HepG2 (cell line): Measurements from ENCODE around the gene ARL8A. TPM values are rescaled to one million over a fixed set of nuclear protein-coding genes. Genes with fewer than 3 reads are reported as not detected.

Source experiments
- CAMTA2 ChIP-seq: sonication (generic); formaldehyde crosslinking; IDR thresholded peaks from 2 replicates; pipeline ENCODE4 v1.4.0; 2020; ENCODE audit warnings: mild to moderate bottlenecking, missing genetic modification reagents, borderline replicate concordance
- GABPB1 ChIP-seq: IDR thresholded peaks from 2 replicates; pipeline ENCODE4 v1.6.1; 2016; ENCODE audit warnings: mild to moderate bottlenecking, missing genetic modification reagents, moderate library complexity, missing compliant biosample characterization
- MED1 ChIP-seq: sonication (generic); formaldehyde crosslinking; IDR thresholded peaks from 2 replicates; pipeline ENCODE4 v1.4.0; 2020; ENCODE audit warnings: missing genetic modification reagents
- NR2F1 ChIP-seq, 2 experiments: fragments of 450-650 bp in 1 of 2; formaldehyde crosslinking in 1 of 2; IDR thresholded peaks; 2 replicates each; pipeline versions ENCODE4 v1.5.0 to v1.6.1; 2016 to 2020; ENCODE audit warnings: mild to moderate bottlenecking in 1 of 2, missing compliant biosample characterization in 1 of 2, missing genetic modification reagents in 1 of 2, moderate library complexity in 1 of 2
- PRMT3 ChIP-seq: sonication (generic); formaldehyde crosslinking; IDR thresholded peaks from 2 replicates; pipeline ENCODE4 v1.8.1; 2022; ENCODE audit warnings: low read depth, mild to moderate bottlenecking, moderate library complexity, missing genetic modification reagents, borderline replicate concordance
- SNRNP70 ChIP-seq: fragments of 200-400 bp; formaldehyde crosslinking; IDR thresholded peaks from 2 replicates; pipeline ENCODE4 v1.6.1; 2017; ENCODE audit warnings: mild to moderate bottlenecking, low read depth, low read length, moderate library complexity
- TAF15 ChIP-seq: fragments of 200-400 bp; formaldehyde crosslinking; IDR thresholded peaks from one replicate; pipeline ENCODE4 v1.6.1; 2018; ENCODE audit warnings: mild to moderate bottlenecking, low read depth, low read length; ENCODE audit not compliant: poor library complexity, severe bottlenecking
- ZNF260 ChIP-seq: sonication (generic); formaldehyde crosslinking; IDR thresholded peaks from 2 replicates; pipeline ENCODE4 v1.4.0; 2020; ENCODE audit warnings: missing genetic modification reagents, low read depth, mild to moderate bottlenecking, borderline replicate concordance
- ZNF557 ChIP-seq: sonication (generic); formaldehyde crosslinking; IDR thresholded peaks from 2 replicates; pipeline ENCODE4 v1.4.0; 2020; ENCODE audit warnings: missing genetic modification reagents
- ZNF572 ChIP-seq: sonication (generic); formaldehyde crosslinking; IDR thresholded peaks from 2 replicates; pipeline ENCODE4 v1.5.1; 2020; ENCODE audit warnings: mild to moderate bottlenecking, missing genetic modification reagents
- ZNF772 ChIP-seq: sonication (generic); formaldehyde crosslinking; IDR thresholded peaks from 2 replicates; pipeline ENCODE4 v1.5.0; 2020; ENCODE audit warnings: mild to moderate bottlenecking, missing genetic modification reagents
- ZNF777 ChIP-seq: sonication (generic); formaldehyde crosslinking; IDR thresholded peaks from 2 replicates; pipeline ENCODE4 v1.4.0; 2020; ENCODE audit warnings: missing genetic modification reagents
- polyA plus RNA-seq, 8 experiments: library from polyadenylated mRNA; depleted of rRNA in 3 of 8; stranded (reverse) in 7 of 8; unstranded in 1 of 8; fragments of >200 nt; fragmentation: Illumina TruSeq in 4 of 8; extraction: Trizol in 4 of 8; gene quantifications; 2 replicates each; pipeline versions ENCODE4 v1.2.1 to v1.2.3, GENCODE V29; 2011 to 2016; ENCODE audit warnings: low read depth in 4 of 8, missing spikeins in 1 of 8, mixed read lengths in 1 of 8; ENCODE audit not compliant: insufficient read depth in 1 of 8
- total RNA-seq, 5 experiments: library from RNA; depleted of rRNA; stranded (reverse); fragments of >200 nt; fragmentation: Illumina TruSeq; extraction: Trizol; gene quantifications; 2 replicates each; pipeline ENCODE4 v1.2.3, GENCODE V29; 2016; ENCODE audit warnings: low read depth in 1 of 5
- TF ChIP-seq, protein P1 (sequence below): sonication (generic); formaldehyde crosslinking; IDR thresholded peaks from one replicate; pipeline ENCODE4 v1.5.1; 2020; ENCODE audit warnings: mild to moderate bottlenecking, missing genetic modification reagents; ENCODE audit errors: not compliant biosample characterization
- TF ChIP-seq, protein P2 (sequence below): sonication (generic); formaldehyde crosslinking; IDR thresholded peaks from 2 replicates; pipeline ENCODE4 v1.4.0; 2020; ENCODE audit warnings: mild to moderate bottlenecking, missing genetic modification reagents
- TF ChIP-seq, protein P3 (sequence below): sonication (generic); formaldehyde crosslinking; conservative IDR thresholded peaks from 2 replicates; pipeline ENCODE4 v1.4.0; 2020; ENCODE audit warnings: missing genetic modification reagents
- TF ChIP-seq, protein P4 (sequence below): sonication (generic); formaldehyde crosslinking; IDR thresholded peaks from 2 replicates; pipeline ENCODE4 v1.5.0; 2020; ENCODE audit warnings: missing genetic modification reagents

ARL8A gene
- total and polyA plus RNA-seq, 2 of the 13 experiments (the other 11 are each of a cell fraction or from before 2014, with no cell fraction given), result 2.7 to 23.4 TPM

DNA sequence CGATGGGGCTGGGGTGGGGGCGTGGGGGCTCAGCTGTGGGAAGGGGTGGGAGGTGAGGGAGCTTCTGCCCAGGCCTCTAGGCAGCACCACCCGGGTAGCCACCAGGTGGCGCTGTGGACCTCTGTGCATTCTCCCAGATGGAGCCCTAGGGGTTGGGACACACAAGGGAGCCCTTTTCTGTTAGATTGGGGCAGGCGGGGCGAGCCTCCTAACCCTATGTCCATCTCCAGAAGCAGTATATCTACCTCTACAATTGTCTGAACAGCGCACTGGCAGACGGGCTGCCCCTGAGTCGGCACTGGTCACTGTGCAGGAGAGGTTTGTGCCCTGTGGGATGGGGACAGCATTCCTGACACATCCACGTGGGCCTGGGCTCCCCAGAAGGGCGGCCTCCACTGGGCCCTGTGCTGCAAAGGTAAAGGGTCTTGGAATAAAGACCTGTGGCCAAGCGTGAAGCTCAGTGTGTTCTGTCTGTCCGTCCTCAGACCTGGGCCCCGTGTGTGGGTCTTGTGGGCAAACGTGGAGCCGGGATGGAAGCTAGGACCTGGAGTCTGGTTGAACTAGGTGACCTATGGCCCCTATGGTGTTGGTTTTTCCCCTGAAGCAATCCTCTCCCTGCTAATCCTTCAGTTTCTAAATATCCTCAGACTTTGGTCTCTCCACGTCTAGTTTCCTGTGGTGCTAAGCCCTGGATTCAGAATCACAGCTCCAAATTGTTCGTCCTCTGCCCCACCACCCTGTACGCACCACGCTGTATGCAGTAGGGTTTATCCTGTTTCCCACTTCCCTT lies 44.7 kb upstream of the ARL8A start (continued):
- TF ChIP-seq, protein P1, sequence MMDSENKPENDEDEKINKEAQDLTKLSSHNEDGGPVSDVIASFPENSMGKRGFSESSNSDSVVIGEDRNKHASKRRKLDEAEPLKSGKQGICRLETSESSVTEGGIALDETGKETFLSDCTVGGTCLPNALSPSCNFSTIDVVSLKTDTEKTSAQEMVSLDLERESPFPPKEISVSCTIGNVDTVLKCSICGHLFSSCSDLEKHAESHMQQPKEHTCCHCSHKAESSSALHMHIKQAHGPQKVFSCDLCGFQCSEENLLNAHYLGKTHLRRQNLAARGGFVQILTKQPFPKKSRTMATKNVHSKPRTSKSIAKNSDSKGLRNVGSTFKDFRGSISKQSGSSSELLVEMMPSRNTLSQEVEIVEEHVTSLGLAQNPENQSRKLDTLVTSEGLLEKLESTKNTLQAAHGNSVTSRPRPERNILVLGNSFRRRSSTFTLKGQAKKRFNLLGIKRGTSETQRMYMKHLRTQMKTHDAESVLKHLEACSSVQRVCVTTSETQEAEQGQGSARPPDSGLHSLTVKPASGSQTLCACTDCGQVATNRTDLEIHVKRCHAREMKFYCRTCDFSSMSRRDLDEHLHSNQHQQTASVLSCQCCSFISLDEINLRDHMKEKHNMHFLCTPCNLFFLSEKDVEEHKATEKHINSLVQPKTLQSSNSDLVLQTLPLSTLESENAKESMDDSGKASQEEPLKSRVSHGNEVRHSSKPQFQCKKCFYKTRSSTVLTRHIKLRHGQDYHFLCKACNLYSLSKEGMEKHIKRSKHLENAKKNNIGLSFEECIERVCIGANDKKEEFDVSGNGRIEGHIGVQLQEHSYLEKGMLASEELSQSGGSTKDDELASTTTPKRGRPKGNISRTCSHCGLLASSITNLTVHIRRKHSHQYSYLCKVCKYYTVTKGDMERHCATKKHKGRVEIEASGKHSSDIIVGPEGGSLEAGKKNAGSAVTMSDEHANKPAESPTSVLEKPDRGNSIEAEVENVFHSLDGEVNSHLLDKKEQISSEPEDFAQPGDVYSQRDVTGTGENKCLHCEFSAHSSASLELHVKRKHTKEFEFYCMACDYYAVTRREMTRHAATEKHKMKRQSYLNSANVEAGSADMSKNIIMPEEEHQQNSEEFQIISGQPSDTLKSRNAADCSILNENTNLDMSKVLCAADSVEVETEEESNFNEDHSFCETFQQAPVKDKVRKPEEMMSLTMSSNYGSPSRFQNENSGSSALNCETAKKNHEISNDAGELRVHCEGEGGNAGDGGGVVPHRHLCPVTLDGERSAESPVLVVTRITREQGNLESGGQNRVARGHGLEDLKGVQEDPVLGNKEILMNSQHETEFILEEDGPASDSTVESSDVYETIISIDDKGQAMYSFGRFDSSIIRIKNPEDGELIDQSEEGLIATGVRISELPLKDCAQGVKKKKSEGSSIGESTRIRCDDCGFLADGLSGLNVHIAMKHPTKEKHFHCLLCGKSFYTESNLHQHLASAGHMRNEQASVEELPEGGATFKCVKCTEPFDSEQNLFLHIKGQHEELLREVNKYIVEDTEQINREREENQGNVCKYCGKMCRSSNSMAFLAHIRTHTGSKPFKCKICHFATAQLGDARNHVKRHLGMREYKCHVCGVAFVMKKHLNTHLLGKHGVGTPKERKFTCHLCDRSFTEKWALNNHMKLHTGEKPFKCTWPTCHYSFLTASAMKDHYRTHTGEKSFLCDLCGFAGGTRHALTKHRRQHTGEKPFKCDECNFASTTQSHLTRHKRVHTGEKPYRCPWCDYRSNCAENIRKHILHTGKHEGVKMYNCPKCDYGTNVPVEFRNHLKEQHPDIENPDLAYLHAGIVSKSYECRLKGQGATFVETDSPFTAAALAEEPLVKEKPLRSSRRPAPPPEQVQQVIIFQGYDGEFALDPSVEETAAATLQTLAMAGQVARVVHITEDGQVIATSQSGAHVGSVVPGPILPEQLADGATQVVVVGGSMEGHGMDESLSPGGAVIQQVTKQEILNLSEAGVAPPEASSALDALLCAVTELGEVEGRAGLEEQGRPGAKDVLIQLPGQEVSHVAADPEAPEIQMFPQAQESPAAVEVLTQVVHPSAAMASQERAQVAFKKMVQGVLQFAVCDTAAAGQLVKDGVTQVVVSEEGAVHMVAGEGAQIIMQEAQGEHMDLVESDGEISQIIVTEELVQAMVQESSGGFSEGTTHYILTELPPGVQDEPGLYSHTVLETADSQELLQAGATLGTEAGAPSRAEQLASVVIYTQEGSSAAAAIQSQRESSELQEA (CRISPR knock-in tag), result peak; percentile 42
- TF ChIP-seq ZNF260 (CRISPR knock-in tag), result no peak
- TF ChIP-seq ZNF557 (CRISPR knock-in tag), result no peak
- TF ChIP-seq, protein P2, sequence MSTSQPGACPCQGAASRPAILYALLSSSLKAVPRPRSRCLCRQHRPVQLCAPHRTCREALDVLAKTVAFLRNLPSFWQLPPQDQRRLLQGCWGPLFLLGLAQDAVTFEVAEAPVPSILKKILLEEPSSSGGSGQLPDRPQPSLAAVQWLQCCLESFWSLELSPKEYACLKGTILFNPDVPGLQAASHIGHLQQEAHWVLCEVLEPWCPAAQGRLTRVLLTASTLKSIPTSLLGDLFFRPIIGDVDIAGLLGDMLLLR (CRISPR knock-in tag), result 0 out of 2 replicates have a peak, but pooled peaks have one; percentile 21
- 0 out of 2 replicates have a peak, but pooled peaks have one; percentile 27 for TF ChIP-seq ZNF572
- TF ChIP-seq ZNF772 (CRISPR knock-in tag), result no peak
- TF ChIP-seq, protein P3, sequence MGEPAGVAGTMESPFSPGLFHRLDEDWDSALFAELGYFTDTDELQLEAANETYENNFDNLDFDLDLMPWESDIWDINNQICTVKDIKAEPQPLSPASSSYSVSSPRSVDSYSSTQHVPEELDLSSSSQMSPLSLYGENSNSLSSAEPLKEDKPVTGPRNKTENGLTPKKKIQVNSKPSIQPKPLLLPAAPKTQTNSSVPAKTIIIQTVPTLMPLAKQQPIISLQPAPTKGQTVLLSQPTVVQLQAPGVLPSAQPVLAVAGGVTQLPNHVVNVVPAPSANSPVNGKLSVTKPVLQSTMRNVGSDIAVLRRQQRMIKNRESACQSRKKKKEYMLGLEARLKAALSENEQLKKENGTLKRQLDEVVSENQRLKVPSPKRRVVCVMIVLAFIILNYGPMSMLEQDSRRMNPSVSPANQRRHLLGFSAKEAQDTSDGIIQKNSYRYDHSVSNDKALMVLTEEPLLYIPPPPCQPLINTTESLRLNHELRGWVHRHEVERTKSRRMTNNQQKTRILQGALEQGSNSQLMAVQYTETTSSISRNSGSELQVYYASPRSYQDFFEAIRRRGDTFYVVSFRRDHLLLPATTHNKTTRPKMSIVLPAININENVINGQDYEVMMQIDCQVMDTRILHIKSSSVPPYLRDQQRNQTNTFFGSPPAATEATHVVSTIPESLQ (CRISPR knock-in tag), result no peak
- peak; percentile 60 to 75; a peak in 3 of 4 replicates for TF ChIP-seq NR2F1 (CRISPR knock-in tag; IDR thresholded peaks at IDR 0.05)
- TF ChIP-seq MED1 (CRISPR knock-in tag), result peak; percentile 38
- TF ChIP-seq, protein P4, sequence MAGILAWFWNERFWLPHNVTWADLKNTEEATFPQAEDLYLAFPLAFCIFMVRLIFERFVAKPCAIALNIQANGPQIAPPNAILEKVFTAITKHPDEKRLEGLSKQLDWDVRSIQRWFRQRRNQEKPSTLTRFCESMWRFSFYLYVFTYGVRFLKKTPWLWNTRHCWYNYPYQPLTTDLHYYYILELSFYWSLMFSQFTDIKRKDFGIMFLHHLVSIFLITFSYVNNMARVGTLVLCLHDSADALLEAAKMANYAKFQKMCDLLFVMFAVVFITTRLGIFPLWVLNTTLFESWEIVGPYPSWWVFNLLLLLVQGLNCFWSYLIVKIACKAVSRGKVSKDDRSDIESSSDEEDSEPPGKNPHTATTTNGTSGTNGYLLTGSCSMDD (CRISPR knock-in tag), result no peak
- TF ChIP-seq PRMT3 (CRISPR knock-in tag), result no peak
- TF ChIP-seq ZNF777 (CRISPR knock-in tag), result peak; percentile 86
- peak; percentile 18; the same call in 1 of the 2 replicates for TF ChIP-seq GABPB1 (CRISPR knock-in tag)
- TF ChIP-seq TAF15, result no peak
- 0 out of 2 replicates have a peak, but pooled peaks have one; percentile 23 for TF ChIP-seq CAMTA2 (CRISPR knock-in tag)
- TF ChIP-seq SNRNP70, result no peak
